Nephron (organoid): ENCODE results near the gene VAV2.

Experiments used
- H3K27ac Mint-ChIP-seq, 3 experiments: 2 replicates each; pipeline ENCODE4 v1.8.0; 2020; ENCODE audit warnings: mixed read lengths in 3 of 3, mild to moderate bottlenecking in 2 of 3, moderate library complexity in 1 of 3
- H3K27me3 Mint-ChIP-seq: 2 replicates; pipeline ENCODE4 v1.8.0; 2021; ENCODE audit warnings: low read depth, mild to moderate bottlenecking, moderate library complexity, mixed read lengths
- H3K36me3 Mint-ChIP-seq: 2 replicates; pipeline ENCODE4 v1.8.0; 2020; ENCODE audit warnings: low read depth, mixed read lengths
- H3K4me1 Mint-ChIP-seq: 2 replicates; pipeline ENCODE4 v1.8.0; 2020; ENCODE audit warnings: mixed read lengths
- H3K4me3 Mint-ChIP-seq, 3 experiments: 2 replicates each; pipeline ENCODE4 v1.8.0; 2020; ENCODE audit warnings: mild to moderate bottlenecking in 3 of 3, mixed read lengths in 3 of 3, moderate library complexity in 2 of 3
- H3K9me3 Mint-ChIP-seq: 2 replicates; pipeline ENCODE4 v1.8.0; 2020; ENCODE audit warnings: mixed read lengths
- CTCF ChIP-seq, 3 experiments: fragments of 200-600 bp; sonication (generic); IDR thresholded peaks; one replicate each; pipeline ENCODE4 v1.5.0; 2021; ENCODE audit warnings: antibody characterized with exemption in 3 of 3; ENCODE audit not compliant: unreplicated experiment in 3 of 3

Gene VAV2

GRCh38 chr9:133892193-133892920 lies 99.8 kb downstream of the VAV2 start:
- H3K4me3 Mint-ChIP-seq: peak overlapping the region in 2 of 3 experiments; percentile 32 to 46
- TF ChIP-seq CTCF (IDR thresholded peaks at IDR 0.05; ENCODE audit: unreplicated experiment in 3 of 3): no peak
- peaks cover 43% of the 10 kb centered on the region for H3K4me1 Mint-ChIP-seq
- peaks cover under 1% of the 10 kb centered on the region for H3K27me3 Mint-ChIP-seq
- peak overlapping the region; percentile 69 to 88 (median 78) for H3K27ac Mint-ChIP-seq
- H3K36me3 Mint-ChIP-seq: peaks cover 5% of the 10 kb centered on the region
- H3K9me3 Mint-ChIP-seq: no peaks in the 10 kb centered on the region

GRCh38 chr9:133891741-133892140 lies 100.4 kb downstream of the VAV2 start:
- no peak overlapping the region for H3K27ac Mint-ChIP-seq
- H3K9me3 Mint-ChIP-seq: no peaks in the 10 kb centered on the region
- no peak overlapping the region for H3K4me3 Mint-ChIP-seq
- no peak for TF ChIP-seq CTCF (IDR thresholded peaks at IDR 0.05; ENCODE audit: unreplicated experiment in 3 of 3)
- peaks cover 5% of the 10 kb centered on the region for H3K36me3 Mint-ChIP-seq
- no peaks in the 10 kb centered on the region for H3K27me3 Mint-ChIP-seq
- H3K4me1 Mint-ChIP-seq: peaks cover 41% of the 10 kb centered on the region

DNA sequence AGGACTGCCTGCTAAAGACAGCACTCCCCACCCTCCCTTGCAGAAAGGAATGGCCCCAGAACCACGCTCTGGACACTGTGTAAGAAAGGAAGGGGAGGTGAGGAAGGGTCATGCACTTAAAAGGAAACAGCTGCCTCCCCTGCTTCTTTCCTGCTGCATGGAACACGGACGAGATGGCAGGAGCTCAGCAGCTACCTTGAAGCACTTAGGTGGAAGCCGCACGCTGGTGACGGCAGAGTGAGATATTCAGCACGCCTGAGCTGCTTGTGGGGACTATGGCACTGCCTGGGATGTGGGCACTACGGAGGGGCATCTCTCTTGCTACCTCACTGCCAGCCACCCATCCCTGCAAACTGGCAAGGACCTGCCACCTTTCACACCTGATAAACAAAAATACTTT lies 101.5 kb downstream of the VAV2 start:
- Mint-ChIP-seq H3K36me3 (peaks cover 5% of the 10 kb centered on the region), H3K4me1 (peaks cover 44% of the 10 kb centered on the region), H3K9me3 (no peaks in the 10 kb centered on the region), H3K27me3 (no peaks in the 10 kb centered on the region), H3K27ac (peak overlapping the region in 1 of 3 experiments; percentile 40), H3K4me3 (no peak overlapping the region)
- no peak for TF ChIP-seq CTCF (IDR thresholded peaks at IDR 0.05; ENCODE audit: unreplicated experiment in 3 of 3)

DNA sequence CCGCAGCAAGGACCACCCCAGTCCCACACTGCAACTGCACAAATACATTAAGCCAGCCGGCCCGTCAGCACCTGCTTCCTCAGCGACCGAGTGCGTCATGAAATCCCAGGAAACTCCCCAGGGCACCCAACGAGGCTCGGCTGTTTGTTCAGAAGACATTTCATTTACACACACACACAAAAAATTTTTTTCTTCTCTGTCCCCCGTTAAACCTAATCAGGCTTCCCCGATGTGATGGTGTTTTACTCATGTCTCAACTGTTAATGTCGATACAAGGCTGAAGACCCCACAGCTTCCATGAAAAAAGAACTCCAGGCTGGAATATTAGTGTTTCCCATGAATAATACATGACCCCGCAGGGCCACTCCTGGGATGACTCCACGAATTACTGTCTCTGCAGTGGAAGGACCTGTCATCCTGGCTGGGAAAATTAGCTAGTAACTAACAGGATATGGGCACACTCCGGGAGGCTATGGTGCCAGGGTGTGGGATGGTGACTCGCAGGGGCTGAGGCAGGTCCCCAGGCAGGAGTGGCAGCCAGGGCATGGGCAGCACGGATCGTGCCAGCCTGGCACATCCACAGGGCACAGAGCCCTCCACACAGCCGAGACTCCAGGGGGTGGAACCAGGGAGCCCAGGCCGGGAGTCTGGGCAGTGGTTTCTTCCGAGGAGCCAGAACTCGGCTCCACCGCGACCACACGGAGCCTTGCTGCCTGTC lies 102.4 kb downstream of the VAV2 start:
- TF ChIP-seq CTCF (IDR thresholded peaks at IDR 0.05; ENCODE audit: unreplicated experiment in 3 of 3): no peak
- no peaks in the 10 kb centered on the region for H3K27me3 Mint-ChIP-seq
- peaks cover 5% of the 10 kb centered on the region for H3K36me3 Mint-ChIP-seq
- peaks cover 45% of the 10 kb centered on the region for H3K4me1 Mint-ChIP-seq
- peak overlapping the region; percentile 22 to 46 (median 28) for H3K27ac Mint-ChIP-seq
- no peaks in the 10 kb centered on the region for H3K9me3 Mint-ChIP-seq
- H3K4me3 Mint-ChIP-seq: peak overlapping the region in 1 of 3 experiments; percentile 8

- Mint-ChIP-seq H3K9me3 (no peaks in the 10 kb centered on the region), H3K27ac (peak overlapping the region; percentile 40 to 90 (median 47)), H3K4me1 (peaks cover 45% of the 10 kb centered on the region), H3K4me3 (no peak overlapping the region), H3K36me3 (peaks cover 5% of the 10 kb centered on the region), H3K27me3 (no peaks in the 10 kb centered on the region)
- no peak for TF ChIP-seq CTCF (IDR thresholded peaks at IDR 0.05; ENCODE audit: unreplicated experiment in 3 of 3)
These were observed 103.2 kb downstream of the VAV2 start for GRCh38 chr9:133888809-133889491.
